CD4-positive, alpha-beta T cell treated with Interleukin-12 subunit alpha and Interleukin-12 subunit beta, for 1 hour (primary cell): ENCODE measurements around the gene LARGE2.

Experiments used
- DNase-seq: peaks from one replicate; pipeline ENCODE4 v3.0.0-alpha.2; 2020

LARGE2 gene

DNA sequence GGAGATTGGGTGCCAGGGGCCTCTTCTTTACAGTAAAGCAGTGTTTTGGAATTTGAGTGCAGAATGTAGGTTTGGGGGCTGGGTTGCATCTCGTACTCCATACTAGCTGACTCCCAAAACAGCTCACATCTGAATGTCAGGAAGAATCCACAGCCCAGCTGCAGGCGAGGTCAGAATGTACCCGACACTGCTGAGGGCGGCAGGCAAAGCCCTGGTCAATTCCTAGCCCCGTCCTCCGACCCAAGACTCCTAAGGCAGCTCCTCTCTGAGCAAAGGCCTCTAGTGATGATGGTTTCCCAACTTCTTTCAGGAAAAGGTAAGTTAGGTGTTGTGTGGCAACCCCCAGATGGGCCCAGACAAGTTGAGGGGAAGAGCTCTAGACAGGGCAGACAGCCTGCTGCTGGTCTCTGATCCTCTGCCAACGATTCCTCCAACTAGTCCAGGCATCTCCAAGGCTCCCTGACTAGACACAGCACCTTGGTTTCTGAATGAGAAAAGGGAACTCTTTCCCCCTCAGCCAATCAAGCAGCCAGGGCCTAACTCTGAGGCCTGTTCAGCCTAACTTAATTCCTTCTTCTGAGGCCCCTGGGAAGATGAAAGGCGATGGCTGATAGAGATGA is 8.6 kb downstream of the LARGE2 start:
- DNase-seq = no peak

DNA sequence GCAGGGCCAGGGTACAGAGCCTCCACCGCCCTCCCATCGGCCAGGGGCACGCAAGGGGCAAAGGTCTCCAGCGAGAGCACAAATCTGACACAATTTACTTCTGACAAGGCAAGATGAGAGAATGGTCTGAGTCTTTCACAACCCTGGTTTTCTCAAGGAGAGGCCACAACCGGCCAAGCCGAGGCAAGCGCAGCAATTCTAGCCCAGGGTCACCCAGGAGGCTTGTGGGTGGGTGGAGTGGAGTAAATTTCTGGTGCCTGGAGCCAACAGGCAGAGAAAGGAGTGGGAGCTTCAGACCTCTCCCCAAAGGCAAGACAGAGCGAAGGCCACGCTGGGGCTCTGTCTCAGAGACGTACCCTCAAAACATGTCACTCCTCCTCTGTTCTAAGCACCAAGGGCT is 9.3 kb downstream of the LARGE2 start:
- no peak for DNase-seq

DNA sequence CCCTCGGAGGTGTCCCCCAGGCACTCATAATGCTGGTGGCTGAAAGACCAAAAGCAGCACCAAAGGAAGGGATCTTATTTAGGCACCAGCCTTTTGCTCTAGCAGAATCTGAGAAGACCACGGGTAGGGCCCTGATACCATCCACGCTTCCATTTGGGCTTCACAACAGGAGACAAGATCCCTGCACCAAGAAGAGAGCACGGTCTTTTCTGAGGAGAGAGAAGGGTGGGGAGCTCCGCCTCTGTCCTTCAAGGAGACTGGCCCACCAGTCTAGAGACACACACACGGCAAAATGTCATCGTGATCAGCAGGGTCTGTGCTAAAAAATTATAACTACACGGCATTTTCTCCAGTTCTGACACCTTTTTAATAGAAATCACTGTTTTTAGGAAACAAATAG is 9.8 kb downstream of the LARGE2 start:
- no peak for DNase-seq

DNA sequence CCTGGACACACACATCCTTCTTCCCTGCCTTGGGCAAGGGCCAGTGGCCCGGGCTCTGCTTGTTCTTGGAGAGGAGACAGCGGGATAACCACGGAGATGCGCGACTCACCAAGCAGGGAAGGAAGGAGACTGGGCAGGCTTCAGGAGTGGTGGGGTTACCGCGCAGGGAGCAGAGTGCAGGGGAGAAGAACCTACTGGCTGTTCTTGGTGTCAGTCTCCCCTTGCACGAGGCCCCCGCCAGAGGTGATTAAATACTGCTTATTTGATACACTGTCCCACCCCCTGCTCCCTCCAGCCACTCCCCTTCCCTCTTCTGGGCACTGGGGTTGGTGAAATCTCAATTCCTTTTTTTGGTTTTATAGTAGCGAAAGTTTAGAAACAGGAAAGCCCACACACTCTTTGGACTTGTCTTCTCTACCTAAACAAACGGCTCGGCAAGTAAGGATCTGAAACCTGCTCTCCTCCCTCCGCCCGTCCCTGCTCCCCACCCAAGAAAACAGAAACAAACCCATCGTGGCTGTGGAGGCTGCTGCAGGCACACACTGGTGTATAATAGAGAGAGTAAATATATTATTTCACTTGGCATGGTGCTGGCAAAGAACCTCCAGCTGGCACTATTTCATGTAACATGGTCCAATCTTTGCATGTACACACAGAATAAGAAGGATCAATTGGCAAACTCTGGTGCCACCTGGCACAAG is 10.8 kb downstream of the LARGE2 start:
- no peak for DNase-seq

DNA sequence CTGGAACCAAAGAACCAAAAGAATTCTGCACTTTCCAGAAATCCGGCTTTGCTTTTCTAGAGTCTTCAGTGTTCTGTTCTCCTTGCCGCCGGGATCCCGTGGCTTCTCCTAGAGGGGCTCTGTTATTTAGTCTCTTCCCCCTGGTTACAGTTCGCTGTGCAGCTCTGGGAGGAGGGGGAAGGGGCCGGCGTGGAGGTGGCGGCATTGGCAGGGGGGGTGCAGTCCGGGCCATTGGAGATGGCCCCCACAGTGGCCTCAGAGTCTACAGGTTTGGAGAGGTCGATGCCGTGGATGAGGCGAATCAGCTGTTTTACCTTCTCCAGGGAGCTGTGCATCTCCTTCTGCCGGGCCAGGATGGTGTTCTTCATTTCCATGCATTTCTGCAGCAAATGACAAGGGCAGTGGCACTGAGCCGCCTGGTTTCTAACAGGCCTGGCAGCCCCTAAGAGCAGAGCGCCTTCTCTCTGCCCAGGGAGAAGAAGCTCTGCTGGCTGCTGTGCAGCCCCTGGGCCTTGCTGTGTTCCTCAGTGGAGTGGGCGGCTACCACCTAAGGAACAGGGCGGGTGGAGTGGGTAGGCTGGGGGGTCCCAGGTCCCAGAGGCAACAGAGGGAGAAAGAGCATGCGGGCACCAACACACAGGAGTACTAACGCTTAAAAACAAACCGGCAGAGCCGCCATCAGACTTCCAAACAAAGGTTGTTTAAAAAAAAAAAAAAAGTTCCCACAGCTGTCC is 11.6 kb downstream of the LARGE2 start:
- DNase-seq = no peak

DNA sequence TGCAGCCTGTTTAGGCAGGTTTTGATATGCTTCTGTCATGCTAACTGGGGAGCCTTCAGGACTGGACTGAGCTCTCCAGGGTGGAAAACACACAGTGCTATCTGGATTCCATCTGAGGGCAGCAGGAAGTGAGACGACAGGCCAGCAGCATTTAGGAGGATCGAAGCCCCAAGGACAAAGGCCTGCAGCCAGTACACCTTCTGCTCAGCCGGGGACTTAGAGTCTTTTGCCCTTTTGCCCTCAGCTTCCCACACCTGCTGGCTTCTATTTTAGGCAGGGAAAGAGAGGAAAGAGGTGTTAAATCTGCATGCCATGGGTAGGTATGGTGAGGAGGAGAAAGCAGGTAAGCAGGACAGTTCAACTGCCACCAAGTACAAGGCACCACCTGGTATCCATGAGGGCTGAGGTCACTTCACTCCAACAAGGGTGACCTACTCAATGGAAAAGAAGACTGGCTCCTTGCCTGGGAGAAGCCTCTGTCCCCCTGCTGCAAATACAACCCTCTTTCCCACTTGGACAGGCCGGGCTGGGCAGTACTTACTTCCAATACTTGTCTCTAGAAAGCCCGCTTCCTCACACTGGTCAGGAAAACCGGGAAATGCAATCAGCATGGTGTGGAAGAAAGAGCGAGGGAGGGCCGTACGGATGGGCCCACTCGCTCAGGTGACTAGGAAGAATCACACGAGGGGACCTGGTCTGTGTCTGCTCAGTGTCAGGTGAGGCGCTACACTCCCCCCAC is 12.3 kb downstream of the LARGE2 start:
- DNase-seq = no peak

DNA sequence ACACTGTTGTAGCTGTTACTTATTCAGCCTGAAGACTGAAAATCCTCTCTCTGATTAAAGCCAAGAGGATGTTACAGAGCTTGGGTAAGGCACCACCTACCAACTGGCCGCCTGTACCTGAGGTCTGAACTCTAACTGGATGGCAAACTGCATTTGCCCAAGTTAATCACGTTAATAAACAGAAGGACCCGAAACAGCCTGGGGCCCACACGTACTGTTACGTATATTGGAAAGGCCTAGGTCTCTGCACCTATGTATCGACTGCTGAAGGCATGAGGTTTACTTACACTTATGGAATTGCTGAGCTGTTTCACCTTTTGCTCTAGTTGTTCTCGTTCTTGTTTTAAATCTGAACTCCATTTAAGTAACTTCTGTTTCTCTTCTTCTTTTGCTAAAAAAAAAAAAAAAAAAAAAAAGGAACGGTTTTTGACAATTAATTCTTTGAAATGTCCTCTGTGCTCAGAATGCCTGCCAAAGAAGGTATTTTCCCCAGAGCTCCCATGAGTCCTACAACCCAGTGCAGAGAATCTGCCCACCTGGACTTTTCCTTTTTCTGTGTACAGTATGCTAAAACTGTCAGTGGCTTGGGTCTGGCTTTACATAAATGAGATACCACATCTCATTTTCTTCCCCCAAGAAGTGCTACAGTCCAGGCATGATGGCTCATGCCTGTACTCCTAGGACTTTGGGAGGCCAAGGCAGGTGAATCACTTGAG is 13.1 kb downstream of the LARGE2 start:
- no peak for DNase-seq

DNA sequence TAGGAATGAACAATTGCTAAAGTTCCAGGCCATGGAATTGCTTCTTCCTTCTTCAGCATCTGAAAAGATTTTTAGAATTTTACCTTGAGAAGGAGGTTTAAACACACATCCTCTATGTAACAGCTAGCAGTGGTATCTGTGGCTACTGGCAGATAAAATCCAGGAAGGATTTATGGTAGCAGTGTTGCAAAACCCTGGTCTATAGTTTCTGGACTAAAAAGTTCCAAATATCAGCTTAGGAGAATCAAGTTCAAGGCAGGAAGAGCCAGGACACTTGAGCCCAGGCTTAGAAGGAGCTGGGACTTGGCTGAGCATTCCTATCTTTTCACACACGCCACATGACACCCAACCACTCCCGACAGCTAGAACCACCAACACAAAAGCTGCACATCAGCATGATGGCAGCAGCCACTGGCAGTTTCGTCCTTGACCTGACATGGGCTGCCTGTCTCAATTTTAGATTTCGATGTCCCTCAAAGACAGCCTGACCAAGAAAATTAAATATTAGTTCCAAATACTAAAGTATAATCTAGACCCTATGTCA is 14.1 kb downstream of the LARGE2 start:
- no peak for DNase-seq

DNA sequence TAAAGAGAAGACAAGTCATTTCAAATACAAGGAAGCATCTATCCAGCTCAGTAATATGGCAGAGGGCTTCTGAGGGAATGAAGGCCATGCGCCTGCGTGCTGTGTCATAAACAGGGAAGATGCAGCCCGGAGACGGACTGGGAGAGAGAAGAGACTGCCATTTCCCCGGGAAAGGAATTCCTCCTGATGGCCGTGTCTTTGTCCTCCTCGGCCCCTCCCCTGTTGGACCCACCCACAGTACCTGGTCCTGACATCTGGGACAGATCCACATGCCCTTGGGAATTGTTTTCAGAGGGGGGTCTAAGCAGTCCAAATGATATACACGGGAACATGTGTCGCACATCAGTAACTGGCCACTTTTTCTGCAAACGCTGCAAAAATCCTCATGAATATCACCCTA is 15.5 kb downstream of the LARGE2 start:
- no peak for DNase-seq

DNA sequence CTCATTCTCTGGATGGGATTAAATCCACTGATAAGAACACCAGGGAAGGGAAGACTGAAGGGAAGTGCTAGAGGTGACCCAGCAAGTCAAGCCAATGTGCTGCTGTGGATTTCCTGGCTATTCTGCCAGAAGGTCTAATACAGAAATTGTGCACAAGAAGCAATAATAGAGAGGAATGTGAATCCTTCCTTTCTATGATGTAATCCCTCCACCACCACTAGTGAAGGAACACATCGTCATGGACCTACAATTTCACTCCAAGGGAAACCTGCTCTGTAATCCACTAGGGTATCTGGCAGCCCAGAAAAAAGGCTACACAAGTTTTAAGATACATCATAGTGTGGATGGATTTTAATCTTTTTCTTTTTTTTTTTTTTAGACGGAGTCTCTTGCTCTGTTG is 17.4 kb downstream of the LARGE2 start:
- DNase-seq = no peak

DNA sequence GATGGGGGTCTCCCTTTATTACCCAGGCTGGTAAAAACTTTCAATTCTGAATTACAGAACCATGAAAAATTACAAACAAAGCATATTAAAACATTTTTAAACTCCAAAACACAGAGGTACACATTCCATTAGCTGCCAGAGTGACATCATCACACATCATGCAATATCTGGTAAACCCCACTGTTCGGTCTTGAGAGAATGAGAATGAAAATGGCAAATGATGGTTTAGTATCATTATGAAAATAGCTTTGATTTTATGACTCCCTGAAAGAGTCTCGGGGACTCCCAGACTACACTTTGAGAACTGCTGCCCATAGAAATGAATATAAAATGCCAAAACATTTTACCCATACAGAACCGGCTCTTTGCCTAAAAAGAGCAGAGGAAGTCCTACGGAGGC is 18.8 kb downstream of the LARGE2 start:
- DNase-seq = no peak

DNA sequence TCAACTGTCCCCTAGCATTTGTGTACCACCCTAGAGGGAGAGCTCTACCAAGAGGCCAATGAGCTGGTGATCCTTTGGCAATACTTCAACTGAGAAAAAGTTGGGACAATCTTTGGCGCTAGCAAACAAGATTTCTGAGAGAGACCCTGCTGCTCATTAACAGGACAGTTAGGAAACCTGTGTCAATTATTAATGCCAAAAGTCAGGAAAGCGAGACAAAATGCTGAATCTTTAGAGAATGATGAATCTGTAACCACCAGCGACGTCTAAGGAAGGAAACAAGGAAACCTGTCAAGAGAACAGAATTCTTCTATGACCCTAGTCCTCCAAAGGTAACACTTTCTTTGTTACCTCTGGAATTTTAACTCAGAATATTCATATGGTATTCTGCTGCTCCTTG is 19.9 kb downstream of the LARGE2 start:
- no peak for DNase-seq

DNA sequence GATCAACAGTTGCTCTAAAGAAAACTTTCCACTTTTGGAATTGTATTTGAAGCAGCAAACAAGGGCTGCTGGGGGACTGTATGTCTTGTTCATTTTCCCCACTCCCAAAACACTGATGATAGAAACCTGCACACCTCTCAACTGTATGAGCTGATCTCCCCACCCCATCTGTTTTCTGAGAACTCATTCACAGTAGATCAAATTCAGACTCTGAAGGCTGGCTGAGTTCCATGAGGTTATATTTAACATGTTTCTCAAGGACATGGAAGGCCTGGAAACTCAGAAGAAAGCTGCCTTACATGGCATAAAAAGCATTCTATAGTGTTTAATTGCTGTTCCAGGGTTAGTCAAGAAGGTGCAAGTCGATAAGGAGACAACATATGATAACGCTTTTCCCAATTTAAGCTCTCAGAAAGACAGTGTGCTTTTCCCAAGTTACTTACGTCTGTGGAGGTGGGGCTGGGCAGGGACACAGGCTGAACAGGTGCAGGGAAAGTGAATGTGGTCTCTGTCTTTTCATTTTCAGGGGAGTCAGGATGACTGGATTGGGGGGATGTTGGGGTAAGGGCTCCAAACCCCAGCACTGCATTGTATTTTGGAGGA is 23.0 kb downstream of the LARGE2 start:
- DNase-seq = no peak

DNA sequence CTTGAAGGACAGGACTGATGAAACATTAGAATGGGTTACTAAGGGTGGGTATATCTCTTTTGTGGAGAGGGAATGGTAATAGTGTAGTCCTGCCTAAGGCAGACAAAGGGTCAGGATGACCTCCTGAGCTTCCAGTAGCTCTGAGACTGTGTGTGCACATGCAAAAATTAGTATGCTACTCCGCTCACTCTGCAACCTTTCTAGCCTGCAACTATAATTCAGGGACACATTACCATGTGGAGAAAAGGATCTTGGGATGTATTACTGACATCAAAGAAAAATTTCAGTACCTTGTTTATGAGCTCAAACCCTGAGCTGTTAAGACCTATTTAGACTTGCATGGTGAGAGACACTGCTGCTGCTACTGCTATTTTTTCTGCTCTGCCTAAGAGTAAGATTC is 25.4 kb downstream of the LARGE2 start:
- no peak for DNase-seq

DNA sequence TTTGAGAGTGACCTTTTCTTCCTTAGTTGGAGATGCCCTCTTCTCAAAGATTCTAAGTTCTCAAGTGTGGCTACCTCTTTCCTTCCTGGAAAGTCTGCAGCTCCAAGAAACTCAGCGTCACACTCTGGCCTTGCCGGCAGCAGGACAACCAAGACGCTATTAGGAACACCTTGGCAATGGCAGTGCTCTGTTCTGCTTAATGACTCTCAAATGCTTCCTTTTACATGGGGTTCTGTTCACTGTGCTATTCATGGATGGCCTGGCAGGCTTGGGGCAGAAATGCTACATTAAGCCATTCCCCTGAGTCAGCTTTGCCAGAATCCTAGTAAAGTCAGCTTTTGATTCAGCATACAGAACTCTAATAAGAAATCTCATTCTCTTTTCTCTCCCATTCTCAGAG is 25.9 kb downstream of the LARGE2 start:
- no peak for DNase-seq

DNA sequence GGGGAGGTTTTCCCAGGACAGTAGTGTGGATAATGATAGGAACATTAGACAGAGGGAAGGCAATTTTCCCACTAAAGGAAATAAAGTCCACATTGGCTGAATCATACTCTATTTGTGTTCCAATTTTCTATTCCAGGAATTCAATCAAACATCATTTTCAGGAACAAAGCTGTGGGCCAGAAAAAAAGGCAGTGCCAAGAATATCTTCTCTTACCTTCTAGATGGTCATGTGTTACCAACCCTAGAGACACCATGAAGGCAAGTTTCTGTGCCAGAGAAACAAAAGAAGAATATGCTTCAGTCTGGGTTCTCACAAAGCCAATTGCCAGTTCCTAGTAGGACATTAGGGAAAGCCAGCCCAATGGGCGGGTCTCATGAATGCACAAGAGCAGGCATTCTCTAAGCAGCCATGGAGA is 27.5 kb downstream of the LARGE2 start:
- DNase-seq = no peak

DNA sequence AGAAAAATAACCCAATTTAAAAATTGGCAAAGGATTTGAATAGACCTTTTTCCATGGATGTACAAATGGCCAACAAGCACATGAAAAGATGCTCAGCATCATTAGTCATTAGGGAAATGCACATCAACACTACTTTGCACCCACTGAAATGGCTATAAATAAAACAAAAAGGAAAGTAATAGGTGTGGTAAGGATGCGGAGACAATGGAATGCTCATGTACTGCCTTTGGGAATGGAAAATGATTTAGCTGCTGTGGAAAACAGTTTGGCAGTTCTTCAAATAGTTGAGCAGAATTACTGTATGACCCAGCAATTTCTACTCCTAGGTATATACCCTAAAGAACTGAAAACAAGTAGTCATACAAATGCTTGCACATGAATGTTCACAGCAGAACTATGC is 37.4 kb downstream of the LARGE2 start:
- no peak for DNase-seq

DNA sequence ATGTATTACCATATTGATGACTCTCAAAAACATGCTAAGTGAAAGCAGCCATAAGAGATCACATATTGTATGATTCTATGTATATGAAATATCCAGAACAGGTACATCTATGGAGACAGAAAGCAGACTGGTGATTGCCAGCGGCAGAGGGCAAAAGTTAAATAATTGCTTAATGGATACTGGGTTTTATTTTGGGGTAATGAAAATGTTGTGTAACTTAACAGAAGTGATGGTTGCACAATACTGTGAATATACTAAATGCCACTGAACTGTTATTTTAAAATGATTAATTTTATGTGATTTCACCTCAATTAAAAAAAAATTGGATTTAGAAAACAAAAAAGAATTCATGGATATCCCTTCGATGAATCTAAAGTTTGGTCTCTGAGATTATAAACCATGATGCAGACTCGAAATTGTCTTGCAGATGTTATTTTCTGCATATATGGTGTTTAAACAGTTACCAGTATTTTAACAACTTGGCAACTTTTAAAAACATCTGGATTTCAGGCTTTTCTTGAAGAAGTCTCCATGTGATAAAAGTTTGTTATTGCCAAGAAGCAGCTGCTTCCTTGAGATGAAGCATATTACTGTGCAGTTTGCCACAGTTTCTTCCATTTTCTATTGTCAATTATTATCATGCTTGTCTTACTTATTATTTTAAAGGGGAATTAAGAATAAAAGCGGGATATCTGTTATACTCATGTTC is 38.1 kb downstream of the LARGE2 start:
- DNase-seq = no peak

DNA sequence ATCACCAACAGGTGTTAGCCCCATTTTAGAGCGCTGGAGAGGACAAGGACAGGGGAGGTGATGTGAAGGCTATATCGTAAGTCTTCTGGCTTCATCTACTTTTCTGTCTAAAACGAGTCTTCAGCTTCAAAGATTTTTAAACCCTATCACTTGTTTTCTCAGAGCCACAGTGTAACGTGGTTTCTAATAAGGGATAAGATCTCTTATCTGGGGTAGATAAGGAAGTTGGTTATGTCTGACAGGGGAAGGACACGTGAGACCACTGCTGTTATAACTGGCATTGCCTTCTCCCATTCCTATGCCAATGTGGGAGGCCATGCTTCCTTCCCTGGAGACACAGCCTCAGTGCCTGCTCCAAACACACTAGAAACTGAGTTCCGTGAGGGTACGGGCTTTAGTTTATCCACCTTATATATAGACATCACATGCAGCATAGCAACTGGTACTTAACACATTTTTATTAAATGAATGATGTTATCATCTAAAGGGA is 39.3 kb downstream of the LARGE2 start:
- DNase-seq = no peak

DNA sequence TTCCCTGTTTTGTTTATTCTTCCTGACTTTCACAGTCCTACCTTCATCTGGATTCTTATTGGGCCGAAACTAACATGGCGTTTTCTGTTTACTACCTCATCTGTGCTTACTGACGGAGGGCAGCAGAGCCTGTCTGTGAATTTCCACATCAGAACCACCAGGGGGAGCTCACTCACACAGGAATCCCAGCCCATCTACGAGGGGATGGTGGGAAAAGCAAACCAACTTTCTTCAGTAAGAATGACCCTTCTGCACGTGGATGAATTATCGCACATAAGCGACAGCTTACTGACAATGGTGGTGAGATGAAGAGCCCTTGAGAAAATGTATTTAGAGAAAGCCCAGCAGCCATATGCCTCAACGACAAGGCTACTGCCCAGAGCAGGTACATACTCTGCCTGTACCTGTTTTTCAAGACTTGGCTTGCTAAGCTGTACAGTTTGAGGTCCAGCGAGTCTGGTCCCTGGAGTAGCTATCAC is 42.5 kb downstream of the LARGE2 start:
- DNase-seq = peak; percentile 76

DNA sequence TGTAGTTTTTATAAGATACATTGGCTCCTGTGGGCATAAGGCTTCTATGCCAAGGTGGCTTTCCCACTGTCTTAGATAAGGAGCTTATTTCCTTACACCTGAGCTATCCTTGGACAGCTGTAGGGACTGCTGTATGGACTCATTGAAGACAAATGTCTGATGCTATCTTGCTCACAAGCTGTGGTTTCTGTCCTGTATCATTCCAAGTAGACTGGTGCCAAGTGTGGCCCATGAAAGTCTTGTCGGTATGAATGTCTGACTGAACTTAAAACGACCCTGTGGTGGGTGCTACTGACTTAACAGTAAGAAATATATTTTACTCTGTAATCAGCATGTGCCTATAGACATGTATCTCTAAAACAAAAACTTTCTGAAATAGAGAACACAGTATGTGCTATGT is 45.0 kb downstream of the LARGE2 start:
- no peak for DNase-seq
